Adipocyte (in vitro differentiated cells): ENCODE results near the gene SNTG2.
"Not testable (repeated sequence)": the region's sequence is repeated elsewhere in the genome, so short reads cannot be mapped to it uniquely, and the experiment has no call there.

Source experiments
- DNase-seq: peaks from one replicate; pipeline ENCODE4 v3.0.0-alpha.2; 2015; ENCODE audit warnings: low read depth
- H3K27me3 ChIP-seq: replicated peaks from 2 replicates; pipeline ENCODE4 v1.7.0; 2013; ENCODE audit warnings: mild to moderate bottlenecking, low read length, moderate library complexity; ENCODE audit not compliant: control insufficient read depth, insufficient read depth
- H3K36me3 ChIP-seq: 2 replicates; pipeline ENCODE4 v1.7.0; 2013; ENCODE audit warnings: low read length, mild to moderate bottlenecking, moderate library complexity; ENCODE audit not compliant: control insufficient read depth, insufficient read depth, severe bottlenecking
- H3K4me1 ChIP-seq: 2 replicates; pipeline ENCODE4 v1.7.0; 2013; ENCODE audit warnings: mild to moderate bottlenecking, low read length, moderate library complexity; ENCODE audit not compliant: control insufficient read depth, insufficient read depth
- H3K4me3 ChIP-seq: 2 replicates; pipeline ENCODE4 v1.7.0; 2013; ENCODE audit warnings: mild to moderate bottlenecking, low read length, moderate library complexity
- H3K9ac ChIP-seq: 2 replicates; pipeline ENCODE4 v1.7.0; 2013; ENCODE audit warnings: mild to moderate bottlenecking, low read length, moderate library complexity
- H3K9me3 ChIP-seq: 2 replicates; pipeline ENCODE4 v1.7.0; 2013; ENCODE audit warnings: mild to moderate bottlenecking, low read length, moderate library complexity; ENCODE audit not compliant: control insufficient read depth

Gene SNTG2

GRCh38 chr2:1101982-1102590 lies 151.4 kb downstream of the SNTG2 start:
- H3K36me3 ChIP-seq = no peaks in the 10 kb centered on the region
- no peak overlapping the region for H3K4me3 ChIP-seq
- no peak for DNase-seq
- peaks cover 8% of the 10 kb centered on the region for H3K27me3 ChIP-seq
- no peaks in the 10 kb centered on the region for H3K9me3 ChIP-seq
- H3K4me1 ChIP-seq = no peaks in the 10 kb centered on the region
- H3K9ac ChIP-seq = no peak overlapping the region

DNA sequence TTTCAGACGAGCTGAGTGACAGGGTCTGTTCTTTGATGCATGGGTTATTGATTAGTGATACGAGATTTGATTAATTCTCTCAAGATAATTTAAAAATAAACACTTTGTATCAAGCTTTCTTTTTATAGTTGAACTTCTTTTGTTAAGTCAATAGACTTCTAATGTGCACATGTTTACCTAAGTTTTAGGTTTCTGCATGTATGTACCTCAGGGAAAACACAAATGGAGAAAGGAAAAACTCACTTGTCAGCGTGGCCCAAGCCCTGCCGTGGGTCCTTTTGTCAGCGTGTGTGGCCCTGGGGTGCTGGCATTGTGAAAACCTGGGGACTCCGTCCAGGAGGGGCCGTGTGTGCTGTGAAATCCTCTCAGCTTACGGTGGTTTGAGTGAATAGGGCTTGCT lies 153.7 kb downstream of the SNTG2 start:
- no peak overlapping the region for H3K9ac ChIP-seq
- DNase-seq = no peak

DNA sequence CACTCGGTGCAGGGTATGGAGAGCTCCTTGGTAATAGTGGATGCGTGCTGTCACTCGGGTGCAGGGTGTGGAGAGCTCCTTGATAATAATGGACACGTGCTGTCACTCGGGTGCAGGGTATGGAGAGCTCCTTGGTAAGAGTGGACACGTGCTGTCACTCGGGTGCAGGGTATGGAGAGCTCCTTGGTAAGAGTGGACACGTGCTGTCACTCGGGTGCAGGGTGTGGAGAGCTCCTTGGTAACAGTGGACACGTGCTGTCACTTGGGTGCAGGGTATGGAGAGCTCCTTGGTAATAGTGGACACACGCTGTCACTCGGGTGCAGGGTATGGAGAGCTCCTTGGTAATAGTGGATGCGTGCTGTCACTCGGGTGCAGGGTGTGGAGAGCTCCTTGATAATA lies 155.7 kb downstream of the SNTG2 start:
- not testable (repeated sequence) for H3K4me1 ChIP-seq, H3K9ac ChIP-seq, DNase-seq, H3K36me3 ChIP-seq, H3K9me3 ChIP-seq, H3K4me3 ChIP-seq, H3K27me3 ChIP-seq

More for the DNA sequence above, 153.7 kb downstream of the SNTG2 start:
- no peak overlapping the region for H3K4me3 ChIP-seq
- H3K9me3 ChIP-seq = no peaks in the 10 kb centered on the region
- no peaks in the 10 kb centered on the region for H3K4me1 ChIP-seq
- H3K27me3 ChIP-seq = peaks cover 8% of the 10 kb centered on the region
- no peaks in the 10 kb centered on the region for H3K36me3 ChIP-seq

- DNase-seq = no peak
- Histone ChIP-seq H3K9me3 (peaks cover 3% of the 10 kb centered on the region), H3K4me3 (no peak overlapping the region), H3K9ac (no peak overlapping the region), H3K4me1 (no peaks in the 10 kb centered on the region), H3K27me3 (no peaks in the 10 kb centered on the region), H3K36me3 (no peaks in the 10 kb centered on the region)
Observed at GRCh38 chr2:1115843-1116539, 165.3 kb downstream of the SNTG2 start.

DNA sequence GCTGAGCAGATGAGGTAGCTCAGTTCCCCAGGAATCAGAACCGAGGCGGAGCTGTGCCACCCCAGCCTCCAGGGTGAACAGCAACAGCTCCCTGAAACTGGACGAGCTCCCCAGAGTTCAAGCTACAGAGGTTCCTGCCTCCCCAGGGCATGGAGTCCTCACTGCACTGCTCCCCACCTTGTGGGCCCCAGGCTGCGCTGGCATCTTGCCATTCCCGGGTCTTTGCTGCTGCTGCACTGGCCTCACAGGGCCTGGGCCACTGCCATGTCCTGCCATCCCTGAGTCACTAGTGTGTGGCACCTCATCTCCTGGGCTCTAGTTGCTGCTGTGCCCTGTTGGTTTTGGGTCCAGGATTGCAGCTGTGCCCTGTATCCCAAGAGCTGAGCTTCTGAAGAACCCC lies 166.9 kb downstream of the SNTG2 start:
- H3K4me3 ChIP-seq = no peak overlapping the region
- no peaks in the 10 kb centered on the region for H3K36me3 ChIP-seq
- H3K27me3 ChIP-seq = no peaks in the 10 kb centered on the region
- DNase-seq = no peak
- peaks cover 3% of the 10 kb centered on the region for H3K9me3 ChIP-seq
- H3K4me1 ChIP-seq = no peaks in the 10 kb centered on the region
- no peak overlapping the region for H3K9ac ChIP-seq

DNA sequence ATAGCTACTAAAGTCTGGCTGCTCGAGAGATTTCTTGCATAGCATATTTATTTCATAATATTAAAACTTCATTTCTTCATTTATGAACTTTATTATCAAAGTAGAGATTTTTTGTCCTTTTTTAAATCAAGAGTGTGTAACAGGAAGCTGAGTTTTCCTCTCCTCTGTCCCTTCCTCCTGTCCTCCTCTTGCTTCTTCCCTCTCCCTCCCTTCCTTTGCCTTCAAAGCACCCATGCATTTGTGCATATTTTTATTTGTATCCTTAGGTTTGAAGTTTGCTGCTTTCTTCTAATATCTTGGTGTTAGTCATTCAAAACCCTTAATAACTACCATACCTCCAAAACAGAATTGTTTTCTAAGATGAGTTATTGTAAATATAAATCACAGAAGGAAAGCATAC lies 174.6 kb downstream of the SNTG2 start:
- H3K9me3 ChIP-seq = no peaks in the 10 kb centered on the region
- no peak overlapping the region for H3K9ac ChIP-seq
- no peaks in the 10 kb centered on the region for H3K36me3 ChIP-seq
- peaks cover 3% of the 10 kb centered on the region for H3K27me3 ChIP-seq
- H3K4me3 ChIP-seq = no peak overlapping the region
- DNase-seq = no peak
- H3K4me1 ChIP-seq = no peaks in the 10 kb centered on the region

- Histone ChIP-seq H3K27me3 (peaks cover 6% of the 10 kb centered on the region), H3K36me3 (no peaks in the 10 kb centered on the region), H3K9me3 (no peaks in the 10 kb centered on the region), H3K9ac (no peak overlapping the region), H3K4me1 (no peaks in the 10 kb centered on the region), H3K4me3 (no peak overlapping the region)
- no peak for DNase-seq
Observed at GRCh38 chr2:1125633-1126370, 175.2 kb downstream of the SNTG2 start.

- H3K9me3 ChIP-seq = no peaks in the 10 kb centered on the region
- no peaks in the 10 kb centered on the region for H3K4me1 ChIP-seq
- H3K4me3 ChIP-seq = no peak overlapping the region
- peaks cover 11% of the 10 kb centered on the region for H3K27me3 ChIP-seq
- H3K36me3 ChIP-seq = no peaks in the 10 kb centered on the region
- DNase-seq = no peak
- H3K9ac ChIP-seq = no peak overlapping the region
Observed at GRCh38 chr2:1129982-1130381, 179.3 kb downstream of the SNTG2 start.

DNA sequence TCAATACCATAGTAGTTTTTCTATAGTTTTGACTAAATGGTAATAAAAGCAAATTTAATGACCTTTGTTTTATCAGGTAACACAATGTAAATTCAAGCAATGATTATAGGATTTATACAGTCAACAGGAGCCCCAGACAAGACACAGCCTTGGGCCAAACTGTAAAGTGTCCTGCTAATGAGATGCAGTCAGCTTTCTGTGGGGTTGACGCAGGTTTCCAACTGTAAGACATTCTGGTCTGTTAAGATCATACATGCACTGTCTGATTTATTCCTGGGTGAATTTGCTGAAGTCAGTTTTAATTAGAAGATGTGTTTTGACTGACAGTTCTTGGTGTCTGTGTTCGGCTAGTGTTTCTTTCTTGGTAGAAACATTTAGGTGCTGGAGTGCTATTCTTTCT lies 180.3 kb downstream of the SNTG2 start:
- no peak for DNase-seq
- no peaks in the 10 kb centered on the region for H3K36me3 ChIP-seq
- no peaks in the 10 kb centered on the region for H3K9me3 ChIP-seq
- H3K27me3 ChIP-seq = peaks cover 11% of the 10 kb centered on the region
- no peak overlapping the region for H3K4me3 ChIP-seq
- H3K4me1 ChIP-seq = no peaks in the 10 kb centered on the region
- no peak overlapping the region for H3K9ac ChIP-seq

- Histone ChIP-seq H3K27me3 (peaks cover 13% of the 10 kb centered on the region), H3K4me3 (no peak overlapping the region), H3K4me1 (no peaks in the 10 kb centered on the region), H3K36me3 (no peaks in the 10 kb centered on the region), H3K9ac (no peak overlapping the region), H3K9me3 (no peaks in the 10 kb centered on the region)
- no peak for DNase-seq
Observed at GRCh38 chr2:1132328-1132969, 181.8 kb downstream of the SNTG2 start.

DNA sequence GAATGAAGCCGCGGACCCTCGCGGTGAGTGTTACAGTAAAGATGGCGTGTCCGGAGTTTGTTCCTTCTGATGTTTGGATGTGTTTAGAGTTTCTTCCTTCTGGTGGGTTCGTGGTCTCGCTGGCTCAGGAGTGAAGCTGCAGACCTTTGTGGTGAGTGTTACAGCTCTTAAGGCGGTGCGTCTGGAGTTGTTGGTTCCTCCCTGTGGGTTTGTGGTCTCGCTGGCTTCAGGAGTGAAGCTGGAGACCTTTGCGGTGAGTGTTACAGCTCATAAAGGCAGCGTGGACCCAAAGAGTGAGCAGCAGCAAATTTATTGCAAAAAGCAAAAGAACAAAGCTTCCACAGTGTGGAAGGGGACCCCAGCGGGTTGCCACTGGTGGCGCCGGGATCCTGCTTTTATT lies 183.2 kb downstream of the SNTG2 start:
- H3K27me3 ChIP-seq = peaks cover 24% of the 10 kb centered on the region
- not testable (repeated sequence) for H3K9ac ChIP-seq, H3K9me3 ChIP-seq, H3K36me3 ChIP-seq, H3K4me3 ChIP-seq, DNase-seq, H3K4me1 ChIP-seq
